GM10248 (cell line): ENCODE results near the gene OR9A2.
"Not testable (repeated sequence)": the region's sequence is repeated elsewhere in the genome, so short reads cannot be mapped to it uniquely, and the experiment has no call there.

ENCODE experiments used
- CTCF ChIA-PET: fragments of 300-600 bp; sonication (Branson Sonifier 250); formaldehyde crosslinking; extraction: SDS; loops from one replicate; lab custom pipeline; 2021; ENCODE audit warnings: antibody characterized with exemption; lab: Yijun Ruan, JAX
- POLR2A ChIA-PET: fragments of 350-650 bp; sonication (Branson Sonifier 250); formaldehyde crosslinking; extraction: SDS; loops from one replicate; lab custom pipeline; 2020; ENCODE audit warnings: antibody characterized with exemption; lab: Yijun Ruan, JAX
- DNase-seq: peaks from one replicate; pipeline ENCODE4 v3.0.0; 2012; ENCODE audit errors: extremely low spot score
- TF ChIP-seq, protein P1 (sequence below): IDR thresholded peaks from 2 replicates; pipeline ENCODE4 v1.5.1; 2012; ENCODE audit warnings: mild to moderate bottlenecking, low read depth; ENCODE audit errors: extremely low read depth, missing control alignments, control extremely low read depth

Gene OR9A2

DNA sequence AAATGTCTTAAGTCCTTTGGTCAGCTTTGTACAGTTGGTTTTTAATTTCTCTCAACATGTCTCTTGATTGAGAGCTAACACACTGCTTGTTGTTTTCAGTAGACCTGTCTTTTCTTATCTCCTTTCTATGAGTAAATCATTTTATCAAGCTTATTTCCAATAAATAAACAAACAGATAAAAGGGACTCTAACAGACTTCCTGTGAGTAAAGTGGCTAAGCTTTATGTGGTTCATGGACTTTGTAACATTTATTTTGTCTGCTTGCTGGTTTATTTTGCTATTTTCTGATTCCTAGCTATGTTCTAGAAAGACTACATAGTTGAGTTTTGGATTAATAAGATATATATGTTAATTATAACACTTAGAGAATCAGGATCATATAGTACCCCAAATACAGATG, 27.1 kb downstream of the OR9A2 start:
- ChIA-PET POLR2A (no interaction called here), CTCF (interaction anchor here (0.8 to 22.7 kb wide), 7 partner anchors 9 to 417 kb away, joined by 3 to 495 read pairs (median 4); partner anchors contain the start of gene TAS2R40)
- TF ChIP-seq, protein P1, sequence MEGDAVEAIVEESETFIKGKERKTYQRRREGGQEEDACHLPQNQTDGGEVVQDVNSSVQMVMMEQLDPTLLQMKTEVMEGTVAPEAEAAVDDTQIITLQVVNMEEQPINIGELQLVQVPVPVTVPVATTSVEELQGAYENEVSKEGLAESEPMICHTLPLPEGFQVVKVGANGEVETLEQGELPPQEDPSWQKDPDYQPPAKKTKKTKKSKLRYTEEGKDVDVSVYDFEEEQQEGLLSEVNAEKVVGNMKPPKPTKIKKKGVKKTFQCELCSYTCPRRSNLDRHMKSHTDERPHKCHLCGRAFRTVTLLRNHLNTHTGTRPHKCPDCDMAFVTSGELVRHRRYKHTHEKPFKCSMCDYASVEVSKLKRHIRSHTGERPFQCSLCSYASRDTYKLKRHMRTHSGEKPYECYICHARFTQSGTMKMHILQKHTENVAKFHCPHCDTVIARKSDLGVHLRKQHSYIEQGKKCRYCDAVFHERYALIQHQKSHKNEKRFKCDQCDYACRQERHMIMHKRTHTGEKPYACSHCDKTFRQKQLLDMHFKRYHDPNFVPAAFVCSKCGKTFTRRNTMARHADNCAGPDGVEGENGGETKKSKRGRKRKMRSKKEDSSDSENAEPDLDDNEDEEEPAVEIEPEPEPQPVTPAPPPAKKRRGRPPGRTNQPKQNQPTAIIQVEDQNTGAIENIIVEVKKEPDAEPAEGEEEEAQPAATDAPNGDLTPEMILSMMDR: no peak
- no peak for DNase-seq

DNA sequence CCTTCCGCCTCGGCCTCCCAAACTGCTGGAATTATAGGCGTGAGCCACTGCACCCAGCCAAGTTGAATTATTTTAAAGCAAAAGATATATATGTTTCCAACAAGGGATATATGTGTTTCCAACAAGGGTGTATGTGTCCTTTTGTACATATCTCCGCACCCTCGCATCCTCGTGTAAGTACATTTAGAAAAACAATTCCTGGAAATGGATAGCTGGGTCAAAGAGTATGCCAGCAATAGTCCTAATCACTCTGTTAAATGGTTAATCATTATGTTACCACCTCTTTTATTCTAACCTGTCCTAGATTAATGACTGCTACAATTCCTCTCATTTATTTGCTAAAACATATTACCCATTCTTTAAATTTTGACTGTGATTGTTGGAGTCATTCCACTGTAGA, 28.0 kb downstream of the OR9A2 start:
- POLR2A ChIA-PET: no interaction called here
- CTCF ChIA-PET: interaction anchor here (0.8 to 22.7 kb wide), 10 partner anchors 9 to 418 kb away, joined by 3 to 495 read pairs (median 4); partner anchors contain the start of gene TAS2R40
- TF ChIP-seq, protein P1: no peak
- DNase-seq: no peak

DNA sequence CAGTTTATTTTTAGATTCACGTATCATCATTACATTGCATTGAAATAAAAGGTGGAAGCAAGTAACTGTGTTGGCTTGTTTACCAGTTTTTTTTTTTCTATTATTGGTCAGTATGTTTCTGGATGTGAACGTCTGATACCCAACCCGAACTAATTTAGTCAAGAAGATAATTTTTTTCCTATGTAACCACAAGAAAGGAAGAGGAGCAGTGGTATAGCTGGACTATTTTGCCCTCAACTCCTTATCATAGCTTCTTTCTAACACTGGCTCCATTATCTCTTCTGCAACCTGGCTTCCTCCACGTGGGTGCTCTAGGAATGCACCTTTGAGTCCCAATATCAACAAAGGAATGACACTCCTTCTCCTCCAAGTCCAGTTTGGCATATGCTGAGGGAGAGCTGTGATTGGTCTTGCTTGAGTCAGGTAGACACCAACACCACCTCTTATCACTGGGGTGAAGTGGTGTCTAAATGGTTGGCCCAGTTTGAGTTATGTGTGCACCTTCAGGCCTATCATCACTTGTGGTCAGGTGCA, 29.4 kb downstream of the OR9A2 start:
- no peak for DNase-seq
- TF ChIP-seq, protein P1: no peak
- CTCF ChIA-PET: interaction anchor here (4.7 to 22.7 kb wide), 2 partner anchors 11 to 222 kb away, joined by 25 to 495 read pairs; partner anchors contain the start of gene TAS2R40
- POLR2A ChIA-PET: no interaction called here

DNA sequence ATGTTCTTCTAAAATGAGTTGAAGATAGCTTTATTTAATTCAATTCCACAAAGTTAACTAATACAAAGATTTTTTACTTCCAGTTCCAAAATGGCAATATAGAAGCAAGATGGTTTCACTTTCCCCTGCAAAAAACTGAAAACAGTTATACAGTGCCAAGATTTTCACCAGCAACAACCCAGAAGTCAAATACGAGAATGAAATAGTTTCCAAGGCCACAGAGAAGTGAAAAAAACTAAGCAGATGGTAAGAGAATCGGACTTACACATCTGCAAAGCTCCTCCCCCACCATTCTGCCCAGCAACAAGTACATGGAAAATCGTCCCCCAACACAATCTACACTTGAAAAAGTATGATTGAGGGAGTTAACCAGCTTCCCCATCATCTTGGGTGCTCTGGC, 34.5 kb downstream of the OR9A2 start:
- CTCF ChIA-PET: interaction anchor here (0.9 to 2.2 kb wide), 4 partner anchors 11 to 457 kb away, joined by 3 to 30 read pairs (median 9); no protein-coding TSS in a partner anchor
- TF ChIP-seq, protein P1: no peak
- POLR2A ChIA-PET: no interaction called here
- no peak for DNase-seq

DNA sequence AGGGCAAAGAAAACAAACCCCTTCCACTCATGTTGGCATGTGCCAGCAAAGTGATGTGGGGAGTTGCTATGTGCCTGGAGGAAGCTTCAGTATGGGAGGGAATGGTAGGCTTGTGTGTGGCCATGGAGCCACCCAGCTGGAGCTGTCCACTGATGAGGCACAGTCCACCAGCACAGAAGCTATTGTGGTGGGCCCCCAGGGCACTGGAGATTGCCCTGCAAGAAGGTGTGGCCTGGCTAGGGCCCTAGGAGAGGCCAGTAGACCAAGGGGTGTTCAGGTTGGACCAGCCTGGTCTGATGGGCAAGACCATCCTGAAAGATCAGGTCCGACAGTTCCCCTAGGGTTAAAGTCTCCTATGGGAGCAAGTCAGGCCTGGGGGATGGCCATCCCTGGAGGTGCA, 42.6 kb downstream of the OR9A2 start:
- TF ChIP-seq, protein P1: no peak
- no peak for DNase-seq
- ChIA-PET CTCF (no interaction called here), POLR2A (no interaction called here)

DNA sequence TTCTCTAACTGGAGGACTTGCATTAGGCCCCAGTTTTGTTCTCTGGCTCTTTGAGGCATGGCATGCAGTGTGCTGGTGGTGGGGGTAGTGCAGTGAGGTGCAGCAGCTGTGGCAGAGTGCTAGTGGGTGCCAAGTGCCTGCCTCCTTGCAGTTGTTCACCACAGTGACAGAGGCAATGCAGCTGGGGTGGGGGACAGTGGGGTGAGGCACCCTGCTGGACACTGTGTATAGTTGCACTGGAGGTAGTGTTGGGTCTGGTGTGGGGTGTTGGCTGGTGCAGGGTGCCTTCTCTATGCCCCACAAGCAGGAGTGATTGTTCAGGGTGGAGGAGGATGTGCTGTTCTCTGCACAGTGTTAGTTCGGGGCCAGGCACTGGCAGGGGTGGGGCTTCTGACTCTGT, 43.1 kb downstream of the OR9A2 start:
- no peak for DNase-seq
- ChIA-PET POLR2A (no interaction called here), CTCF (no interaction called here)
- TF ChIP-seq, protein P1: no peak

DNA sequence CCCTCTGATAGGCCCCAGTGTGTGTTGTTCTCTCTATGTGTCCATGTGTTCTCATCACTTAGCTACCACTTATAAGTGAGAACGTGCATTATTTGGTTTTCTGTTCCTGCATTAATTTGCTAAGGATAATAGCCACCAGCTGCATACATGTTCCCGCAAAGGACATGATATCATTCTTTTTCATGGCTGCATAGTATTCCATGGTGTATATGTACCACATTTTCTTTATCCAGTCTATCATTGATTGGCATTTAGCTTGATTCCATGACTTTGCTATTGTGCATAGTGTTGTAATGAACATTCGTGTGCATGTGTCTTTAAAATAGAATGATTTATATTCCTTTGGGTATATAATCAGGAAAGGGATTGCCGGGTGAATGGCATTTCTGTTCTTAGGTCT, 48.5 kb downstream of the OR9A2 start:
- CTCF ChIA-PET, DNase-seq, POLR2A ChIA-PET: not testable (repeated sequence)
